ENCODE data around the gene MRLN.
"Not testable (repeated sequence)": the region's sequence is repeated elsewhere in the genome, so short reads cannot be mapped to it uniquely, and the experiment has no call there.

MRLN gene

GRCh38 chr10:59744762-59745161 is 8.5 kb downstream of the MRLN start:
- not testable (repeated sequence) for DNase-seq

DNA sequence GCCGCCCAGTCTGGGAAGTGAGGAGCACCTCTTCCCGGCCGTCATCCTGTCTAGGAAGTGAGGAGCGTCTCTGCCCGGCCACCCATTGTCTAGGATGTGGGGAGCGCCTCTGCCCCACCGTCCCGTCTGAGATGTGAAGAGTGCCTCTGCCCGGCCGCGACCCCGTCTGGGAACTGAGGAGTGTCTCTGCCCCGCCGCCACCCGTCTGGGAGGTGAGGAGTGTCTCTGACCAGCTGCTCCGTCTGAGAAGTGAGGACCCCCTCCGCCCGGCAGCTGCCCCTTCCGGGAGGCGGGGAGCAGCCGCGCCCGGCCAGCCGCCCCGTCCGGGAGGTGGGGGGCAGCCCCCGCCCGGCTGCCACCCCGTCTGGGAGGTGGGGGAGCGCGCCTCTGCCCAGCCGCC is 9.1 kb downstream of the MRLN start:
- DNase-seq: not testable (repeated sequence)

DNA sequence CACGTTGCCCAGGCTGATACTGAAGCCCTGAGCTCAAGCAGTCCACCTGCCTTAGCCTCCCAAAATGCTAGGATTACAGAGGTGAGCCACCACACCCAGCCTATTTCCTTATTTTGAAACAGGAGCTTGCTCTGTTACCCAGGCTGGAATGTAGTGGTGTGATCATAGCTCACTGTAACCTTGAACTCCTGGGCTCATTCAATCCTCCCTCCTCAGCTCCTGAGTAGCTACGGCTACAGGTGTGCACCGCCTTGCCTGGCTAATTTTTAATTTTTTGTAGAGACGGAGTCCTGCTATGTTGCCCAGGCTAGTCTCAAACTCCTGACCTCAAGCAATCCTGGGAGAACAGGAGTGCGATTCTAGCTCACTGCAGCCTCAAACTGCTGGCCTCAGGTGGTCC is 11.7 kb downstream of the MRLN start:
- DNase-seq: no peak

GRCh38 chr10:59741048-59741447 is 12.2 kb downstream of the MRLN start:
- DNase-seq: no peak

DNA sequence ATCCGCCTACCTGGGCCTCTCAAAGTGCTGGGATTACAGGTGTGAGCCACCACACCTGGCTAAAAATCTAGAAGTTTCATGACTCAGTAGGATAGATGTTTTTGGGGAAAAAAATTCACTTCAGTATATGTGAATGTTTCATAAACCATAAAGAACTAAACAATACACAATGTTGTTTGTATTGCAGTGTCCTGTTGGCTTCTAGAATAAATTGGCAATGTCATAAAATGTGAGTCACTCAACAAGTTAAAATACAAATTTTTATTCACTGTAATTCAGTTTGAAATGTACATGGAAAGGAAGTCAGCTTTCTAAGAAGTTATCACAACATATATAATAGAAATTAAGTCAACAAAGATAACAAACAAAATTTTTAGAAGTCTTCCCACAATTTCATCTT is 16.5 kb downstream of the MRLN start:
- no peak for DNase-seq

GRCh38 chr10:59735296-59735695 is 18.0 kb downstream of the MRLN start:
- no peak for DNase-seq

- DNase-seq: no peak
Measured at GRCh38 chr10:59734014-59734462, 19.2 kb downstream of the MRLN start.

GRCh38 chr10:59733321-59734013 is 19.8 kb downstream of the MRLN start:
- not testable (repeated sequence) for DNase-seq

DNA sequence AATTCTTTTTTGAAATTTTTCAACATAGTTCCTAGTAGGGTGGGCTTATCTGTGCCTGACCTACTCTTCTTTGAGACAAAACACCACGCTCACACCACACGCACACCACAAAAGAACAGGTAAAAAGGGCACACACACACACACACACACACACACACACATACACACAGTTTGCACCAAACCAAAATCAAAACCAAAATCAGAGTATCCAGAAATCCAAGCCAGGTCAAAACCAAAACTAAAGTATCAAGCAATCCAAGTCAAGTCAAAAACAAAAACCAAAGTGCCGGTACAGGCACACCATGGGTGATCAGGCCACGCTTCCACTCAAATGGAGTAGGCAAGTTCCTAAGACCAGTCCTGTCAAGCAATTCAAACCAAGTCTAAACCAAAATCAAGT is 20.4 kb downstream of the MRLN start:
- not testable (repeated sequence) for DNase-seq

- not testable (repeated sequence) for DNase-seq
Measured at GRCh38 chr10:59729167-59729566, 24.1 kb downstream of the MRLN start.

- no peak for DNase-seq
Measured at GRCh38 chr10:59724098-59724938, 28.9 kb downstream of the MRLN start.

- DNase-seq: no peak
Measured at GRCh38 chr10:59720377-59720776, 32.9 kb downstream of the MRLN start.

GRCh38 chr10:59719374-59719773 is 33.9 kb downstream of the MRLN start:
- DNase-seq: no peak

GRCh38 chr10:59718257-59718656 is 35.0 kb downstream of the MRLN start:
- DNase-seq: no peak

GRCh38 chr10:59713196-59713821 is 39.9 kb downstream of the MRLN start:
- DNase-seq: no peak

- DNase-seq: no peak
Measured at GRCh38 chr10:59711871-59712494, 41.3 kb downstream of the MRLN start.

GRCh38 chr10:59709395-59710125 is 43.7 kb downstream of the MRLN start, which contains the start of gene SLC16A9:
Gene SLC16A9 (minus strand): TSS chr10:59709850. CDS start chr10:59684291, 25,559 bp downstream.
- peak; percentile 34 for DNase-seq

GRCh38 chr10:59708816-59709394 is 44.4 kb downstream of the MRLN start:
- no peak for DNase-seq

- DNase-seq: no peak
Measured at GRCh38 chr10:59706851-59707797, 46.1 kb downstream of the MRLN start.

GRCh38 chr10:59705931-59706330 is 47.3 kb downstream of the MRLN start:
- DNase-seq: no peak

DNA sequence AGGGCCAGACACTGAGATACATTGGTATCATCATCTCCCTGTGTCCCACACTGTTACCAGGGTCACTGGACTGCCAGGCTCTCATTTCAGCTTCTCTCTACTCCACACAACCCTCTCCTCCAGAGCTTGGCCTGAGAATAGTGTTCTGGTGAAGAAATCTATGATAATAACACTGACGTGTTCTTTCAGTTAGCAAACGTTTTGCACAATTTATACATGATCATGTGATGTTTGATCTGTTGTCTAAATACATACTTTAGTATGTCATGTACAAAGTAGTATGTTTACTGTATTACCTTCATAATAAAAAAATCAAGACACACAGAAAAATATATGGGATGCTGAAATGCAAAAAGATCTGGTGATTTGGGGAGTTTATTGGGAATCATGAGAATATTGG is 48.6 kb downstream of the MRLN start:
- DNase-seq: no peak
